Pons (tissue), 1 donor: ENCODE results near the gene IKZF1.

Experiments used
- DNase-seq: peaks from one replicate; pipeline ENCODE4 v3.0.0-alpha.2; 2016; ENCODE audit warnings: low spot score

Gene IKZF1

GRCh38 chr7:50412973-50413372 lies 108.5 kb downstream of the IKZF1 start:
- no peak for DNase-seq

- DNase-seq, result no peak
These were observed 109.0 kb downstream of the IKZF1 start for GRCh38 chr7:50413561-50413960.

- DNase-seq, result no peak
These were observed 111.4 kb downstream of the IKZF1 start for GRCh38 chr7:50415844-50416364.

- DNase-seq, result peak; percentile 67
These were observed 112.1 kb downstream of the IKZF1 start for GRCh38 chr7:50416527-50417182.

GRCh38 chr7:50418086-50418515 lies 113.6 kb downstream of the IKZF1 start:
- peak; percentile 77 for DNase-seq

- DNase-seq, result no peak
These were observed 114.2 kb downstream of the IKZF1 start for GRCh38 chr7:50418526-50419290.

- no peak for DNase-seq
These were observed 116.5 kb downstream of the IKZF1 start for GRCh38 chr7:50421043-50421442.

GRCh38 chr7:50422858-50423257 lies 118.3 kb downstream of the IKZF1 start:
- DNase-seq, result no peak

GRCh38 chr7:50423860-50424259 lies 119.3 kb downstream of the IKZF1 start:
- no peak for DNase-seq

GRCh38 chr7:50425318-50425717 lies 120.8 kb downstream of the IKZF1 start:
- DNase-seq, result no peak

- no peak for DNase-seq
These were observed 121.9 kb downstream of the IKZF1 start for GRCh38 chr7:50426280-50427045.

GRCh38 chr7:50427518-50427917 lies 123.0 kb downstream of the IKZF1 start:
- DNase-seq, result no peak

GRCh38 chr7:50428911-50429310 lies 124.4 kb downstream of the IKZF1 start:
- no peak for DNase-seq

- no peak for DNase-seq
These were observed 126.8 kb downstream of the IKZF1 start for GRCh38 chr7:50431316-50431715.

GRCh38 chr7:50431722-50432305 lies 127.3 kb downstream of the IKZF1 start:
- no peak for DNase-seq

GRCh38 chr7:50436133-50436806 lies 131.8 kb downstream of the IKZF1 start:
- no peak for DNase-seq

- DNase-seq, result no peak
These were observed 142.0 kb downstream of the IKZF1 start for GRCh38 chr7:50446542-50446960.

GRCh38 chr7:50448823-50449222 lies 144.3 kb downstream of the IKZF1 start:
- no peak for DNase-seq

- no peak for DNase-seq
These were observed 145.0 kb downstream of the IKZF1 start for GRCh38 chr7:50449501-50449880.

GRCh38 chr7:50449881-50450589 lies 145.5 kb downstream of the IKZF1 start, which contains the start of gene FIGNL1:
Gene FIGNL1 (minus strand): TSS chr7:50450350. CDS start chr7:50447287, 3,063 bp downstream.
- DNase-seq, result peak; percentile 45

GRCh38 chr7:50450590-50451032 lies 146.1 kb downstream of the IKZF1 start:
- no peak for DNase-seq
